ENCODE data around the gene ARHGAP28.

DNA sequence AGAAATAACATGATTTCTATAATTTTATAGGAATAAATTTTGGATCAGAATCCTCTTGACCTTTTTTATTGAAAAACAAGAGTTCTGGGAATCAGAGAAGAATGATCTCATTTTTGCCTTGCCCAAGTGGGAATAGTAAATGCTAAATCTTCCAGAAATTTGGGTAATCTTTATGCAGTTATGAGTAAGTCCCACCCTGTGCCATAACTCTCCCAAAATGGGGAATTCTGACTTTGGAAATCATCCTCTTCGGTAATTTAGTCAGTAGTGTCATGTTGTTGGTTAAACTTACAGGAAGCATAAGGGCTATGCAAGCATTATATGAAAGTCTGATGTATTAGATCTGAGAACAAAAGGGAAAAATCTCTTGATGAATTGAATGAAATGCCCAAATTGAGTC lies 20.6 kb upstream of the ARHGAP28 start:
- TF ChIP-seq SPI1 (IDR thresholded peaks at IDR 0.05; ENCODE audit: low read depth, low read length): no peak
- no peak for TF ChIP-seq POLR2A (IDR thresholded peaks at IDR 0.05; ENCODE audit: low read depth, low read length)
- no peak for TF ChIP-seq TAF1 (IDR thresholded peaks at IDR 0.05; ENCODE audit: low read depth, low read length)

All from GM12891 (cell line).